Measurements from ENCODE around the gene SLX9. TPM values are rescaled to one million over a fixed set of nuclear protein-coding genes. Genes with fewer than 3 reads are reported as not detected.
"Not testable (repeated sequence)": the region's sequence is repeated elsewhere in the genome, so short reads cannot be mapped to it uniquely, and the experiment has no call there.

The SLX9 gene
- total RNA-seq, 1 donor from 2014 or later = 26.5 TPM

- no peak for DNase-seq (ENCODE audit: extremely low read depth, low read depth, low spot score)
Measured at GRCh38 chr21:44973598-44973997, 33.8 kb downstream of the SLX9 start.

DNA sequence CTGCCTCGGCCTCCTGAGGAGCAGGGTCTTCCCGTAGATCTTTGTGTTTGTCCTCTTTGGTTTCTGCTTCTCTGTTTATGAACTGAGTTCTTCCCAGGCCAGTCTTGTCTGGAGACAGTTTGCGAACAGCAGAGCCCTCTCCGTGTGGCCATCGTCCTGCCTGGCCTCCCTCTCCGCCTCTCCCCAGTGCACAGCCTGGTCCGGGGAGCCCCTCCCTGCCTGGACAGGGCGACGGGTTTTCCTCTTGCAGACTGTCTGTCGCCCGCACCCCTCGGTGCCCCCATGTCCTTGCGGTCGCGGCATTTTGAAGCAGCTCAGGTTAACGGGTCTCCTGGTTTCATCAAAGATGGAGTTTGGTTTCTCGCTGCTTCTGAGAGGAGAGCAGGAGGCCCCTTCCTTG lies 34.8 kb downstream of the SLX9 start:
- no peak for DNase-seq (ENCODE audit: extremely low read depth, low read depth, low spot score)

DNA sequence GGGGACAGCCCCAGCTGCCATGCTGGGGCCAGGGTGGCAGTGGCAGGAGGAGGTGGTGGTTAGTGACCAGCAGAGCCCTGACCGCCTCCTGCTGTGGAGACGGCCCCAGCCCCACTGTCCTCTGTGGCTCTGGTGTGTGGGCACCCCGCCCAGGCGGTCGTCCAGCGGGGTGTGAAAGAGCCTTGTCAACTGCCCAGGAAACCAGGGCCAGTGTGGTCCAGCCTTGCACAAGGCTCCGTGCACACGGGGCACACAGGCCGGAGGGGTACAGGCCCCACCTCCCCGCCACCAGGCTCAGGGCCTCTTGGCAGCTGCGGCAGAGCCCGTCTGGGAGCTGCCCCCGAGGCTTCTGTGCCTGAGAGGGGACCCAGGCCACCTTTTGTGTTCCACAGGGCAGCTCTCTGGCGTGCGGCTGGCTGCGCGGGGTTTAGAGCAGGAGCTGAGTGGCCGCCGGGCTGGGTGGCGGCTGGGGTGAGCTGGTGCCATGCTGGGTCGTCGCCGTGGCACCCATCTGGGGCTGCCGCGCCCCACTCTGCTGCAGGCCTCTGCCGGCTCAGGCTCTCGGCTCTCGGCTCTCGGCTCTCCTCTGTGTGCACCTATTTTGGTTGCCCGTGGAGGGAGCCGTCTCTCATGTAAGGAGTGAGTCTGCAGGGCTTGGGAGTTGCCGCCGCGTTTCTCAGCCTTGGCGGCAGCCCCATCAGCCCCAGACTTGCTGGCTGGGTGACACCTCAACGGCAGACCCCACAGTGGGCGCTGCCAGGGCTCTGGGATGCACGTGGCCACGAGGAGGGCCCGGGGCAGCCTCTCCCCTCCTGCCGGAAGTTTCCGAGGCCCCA lies 36.1 kb downstream of the SLX9 start:
- DNase-seq (ENCODE audit: extremely low read depth, low read depth, low spot score) = no peak

GRCh38 chr21:44976556-44977393 lies 36.9 kb downstream of the SLX9 start:
- DNase-seq (ENCODE audit: extremely low read depth, low read depth, low spot score) = not testable (repeated sequence)

DNA sequence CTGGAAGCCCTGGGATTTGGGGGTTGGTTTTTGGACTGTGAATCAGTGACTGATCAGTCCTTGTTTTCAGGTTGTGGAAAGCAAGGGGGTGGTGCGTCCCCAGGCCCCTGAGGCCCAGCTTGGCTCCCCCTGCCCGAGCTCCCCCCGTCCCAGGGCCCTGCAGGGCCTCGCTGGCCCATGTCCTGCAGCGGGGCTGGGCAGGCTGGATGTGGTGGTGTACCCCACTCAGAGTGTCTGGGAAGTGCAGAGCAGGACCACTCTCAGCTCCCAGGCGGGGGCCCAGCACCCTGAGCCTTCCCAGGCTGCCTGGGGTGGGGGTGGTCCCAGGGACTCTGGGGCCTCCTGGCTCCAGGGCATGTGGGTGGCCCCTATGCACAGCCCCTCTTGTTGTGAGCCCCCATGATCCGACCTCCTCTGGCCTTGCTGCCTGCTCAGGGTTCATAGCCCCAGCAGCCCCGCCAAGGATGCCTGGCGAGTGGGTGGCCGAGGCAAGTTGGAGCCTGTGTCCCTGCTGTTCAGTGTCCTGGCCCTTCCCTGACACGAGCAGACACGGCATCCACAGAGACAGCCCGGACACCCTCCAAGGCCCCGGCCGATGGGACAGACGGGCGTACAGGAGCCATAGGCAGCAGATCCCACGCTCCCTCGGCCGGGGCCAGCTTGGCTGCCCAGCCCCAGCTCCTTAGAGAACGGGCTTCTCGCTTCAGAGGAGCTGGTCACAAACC lies 37.9 kb downstream of the SLX9 start:
- DNase-seq (ENCODE audit: extremely low read depth, low read depth, low spot score) = no peak

DNA sequence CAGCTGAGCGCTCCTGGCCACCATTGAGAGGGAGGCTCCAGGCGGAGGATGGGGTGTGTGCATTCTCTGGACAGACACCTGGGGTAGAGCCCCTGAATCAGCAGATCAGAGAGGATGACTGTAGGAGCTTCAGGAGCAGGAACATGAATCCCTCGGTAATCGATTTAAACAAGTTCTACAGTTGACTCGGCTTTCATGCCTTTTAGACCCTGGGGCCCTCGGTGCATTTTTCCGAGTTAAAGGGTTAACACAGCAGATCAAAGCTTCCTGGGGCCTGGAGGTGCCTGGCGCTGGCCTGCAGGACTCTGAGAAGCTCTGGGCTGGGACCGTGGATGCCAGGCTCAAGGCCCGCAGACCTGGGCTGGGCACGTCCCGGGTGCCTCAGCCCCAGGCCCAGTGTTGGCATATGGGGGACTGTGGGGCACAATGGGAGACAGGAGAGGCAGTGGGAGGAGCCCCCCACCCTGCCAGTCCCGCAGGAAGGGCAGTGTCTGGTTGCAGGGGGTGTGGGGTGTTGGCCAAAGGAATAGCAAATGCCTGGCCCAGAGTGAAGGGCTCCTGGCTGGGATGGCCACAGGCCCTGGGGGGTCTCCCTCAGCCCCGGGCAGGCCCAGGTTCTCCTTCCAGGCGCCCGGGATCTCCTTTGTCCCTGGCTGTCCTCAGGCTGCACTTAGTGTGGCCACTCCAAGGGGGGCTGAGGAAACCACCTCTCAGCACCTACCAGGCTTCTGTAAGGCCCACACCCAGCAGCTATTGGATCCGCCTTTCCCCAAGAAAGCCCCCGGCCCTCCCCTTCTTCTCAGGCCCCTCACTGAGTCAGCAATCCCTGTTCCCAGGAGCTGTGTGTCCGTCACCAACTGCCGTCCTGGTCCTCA lies 40.1 kb downstream of the SLX9 start:
- DNase-seq (ENCODE audit: extremely low read depth, low read depth, low spot score) = no peak

DNA sequence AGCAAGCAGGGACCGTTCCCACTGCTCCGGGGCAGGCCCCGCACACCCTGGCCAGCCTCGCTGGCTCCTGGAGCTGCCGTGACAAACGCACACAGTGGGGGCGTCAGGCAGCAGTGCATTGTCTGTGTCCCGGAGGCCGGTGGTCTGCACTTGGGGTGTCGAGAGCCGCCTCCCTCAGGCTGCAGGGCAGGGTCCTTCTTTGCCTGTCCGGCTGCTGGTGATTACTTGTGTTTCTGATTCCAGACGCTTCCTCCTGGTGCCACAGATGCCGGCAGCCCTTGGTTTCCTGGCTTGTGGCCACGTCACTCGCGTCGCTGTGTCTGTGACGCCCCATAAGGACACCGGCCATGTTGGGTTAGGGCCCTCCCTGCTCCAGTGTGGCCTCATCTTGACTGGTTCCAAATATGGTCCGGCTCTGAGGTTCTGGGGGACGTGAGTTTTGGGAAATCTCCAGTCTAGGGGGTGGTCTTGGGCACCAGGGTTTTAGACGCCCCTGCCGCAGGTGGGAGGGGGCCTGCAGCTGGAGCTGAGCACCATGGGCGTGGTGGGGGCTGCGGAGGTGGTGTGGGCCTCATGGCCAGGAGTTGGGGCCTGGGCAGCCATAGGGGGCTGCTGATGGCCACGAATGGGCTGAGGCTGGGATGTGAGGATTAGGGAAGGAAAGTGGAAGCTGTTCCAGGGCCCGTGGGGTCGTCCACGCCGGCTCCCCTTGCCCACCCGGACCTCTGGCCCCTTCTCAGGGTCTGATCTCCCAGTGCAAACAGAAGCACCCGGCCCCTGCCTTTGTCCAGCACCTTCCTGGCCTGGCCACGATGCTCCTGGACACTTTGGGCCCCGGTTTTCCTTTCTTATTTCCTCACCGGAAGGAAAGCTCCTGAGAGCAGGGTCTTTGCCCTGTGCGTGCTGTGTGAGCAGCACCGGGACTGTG lies 41.0 kb downstream of the SLX9 start:
- DNase-seq (ENCODE audit: extremely low read depth, low read depth, low spot score) = no peak

- no peak for DNase-seq (ENCODE audit: extremely low read depth, low read depth, low spot score)
Measured at GRCh38 chr21:44982558-44983250, 42.9 kb downstream of the SLX9 start.

DNA sequence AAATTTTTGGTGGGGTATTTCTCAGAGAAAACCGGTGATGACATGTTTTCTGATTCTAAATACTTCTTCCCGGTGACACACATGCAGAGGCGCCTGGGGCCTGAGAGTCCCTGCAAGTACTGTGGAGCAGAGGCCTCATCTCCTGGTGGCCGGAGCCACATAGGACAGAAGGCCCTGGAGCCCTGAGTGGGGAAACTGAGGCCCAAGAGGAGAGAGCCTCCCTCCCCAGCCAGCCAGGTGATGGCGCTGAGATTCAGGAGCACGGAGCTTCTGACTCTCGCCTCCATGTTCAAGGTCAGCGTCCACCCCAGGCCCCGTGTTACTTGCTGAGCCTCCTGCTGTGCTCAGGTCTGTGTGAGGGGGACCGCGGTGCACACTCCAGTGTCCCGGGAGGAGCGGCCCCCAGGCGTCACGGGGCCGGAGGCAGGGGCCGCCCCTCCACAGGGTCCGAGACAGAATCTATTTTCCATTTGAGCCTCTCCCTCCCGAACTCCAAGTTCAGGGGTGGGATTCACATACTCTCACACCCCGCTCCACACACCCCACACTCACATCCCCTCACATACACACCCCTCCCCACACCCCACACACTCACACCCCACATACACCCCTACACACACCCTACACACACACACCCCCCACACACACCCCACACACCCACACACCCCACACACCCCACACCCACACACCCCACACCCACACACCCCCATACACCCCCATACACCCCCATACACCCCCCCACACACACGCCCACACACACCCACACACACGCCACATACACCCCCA lies 43.8 kb downstream of the SLX9 start:
- no peak for DNase-seq (ENCODE audit: extremely low read depth, low read depth, low spot score)

- no peak for DNase-seq (ENCODE audit: extremely low read depth, low read depth, low spot score)
Measured at GRCh38 chr21:44984428-44984791, 44.6 kb downstream of the SLX9 start.

- DNase-seq (ENCODE audit: extremely low read depth, low read depth, low spot score) = no peak
Measured at GRCh38 chr21:44984792-44985440, 45.1 kb downstream of the SLX9 start.

GRCh38 chr21:44985441-44986401 lies 45.9 kb downstream of the SLX9 start:
- no peak for DNase-seq (ENCODE audit: extremely low read depth, low read depth, low spot score)

DNA sequence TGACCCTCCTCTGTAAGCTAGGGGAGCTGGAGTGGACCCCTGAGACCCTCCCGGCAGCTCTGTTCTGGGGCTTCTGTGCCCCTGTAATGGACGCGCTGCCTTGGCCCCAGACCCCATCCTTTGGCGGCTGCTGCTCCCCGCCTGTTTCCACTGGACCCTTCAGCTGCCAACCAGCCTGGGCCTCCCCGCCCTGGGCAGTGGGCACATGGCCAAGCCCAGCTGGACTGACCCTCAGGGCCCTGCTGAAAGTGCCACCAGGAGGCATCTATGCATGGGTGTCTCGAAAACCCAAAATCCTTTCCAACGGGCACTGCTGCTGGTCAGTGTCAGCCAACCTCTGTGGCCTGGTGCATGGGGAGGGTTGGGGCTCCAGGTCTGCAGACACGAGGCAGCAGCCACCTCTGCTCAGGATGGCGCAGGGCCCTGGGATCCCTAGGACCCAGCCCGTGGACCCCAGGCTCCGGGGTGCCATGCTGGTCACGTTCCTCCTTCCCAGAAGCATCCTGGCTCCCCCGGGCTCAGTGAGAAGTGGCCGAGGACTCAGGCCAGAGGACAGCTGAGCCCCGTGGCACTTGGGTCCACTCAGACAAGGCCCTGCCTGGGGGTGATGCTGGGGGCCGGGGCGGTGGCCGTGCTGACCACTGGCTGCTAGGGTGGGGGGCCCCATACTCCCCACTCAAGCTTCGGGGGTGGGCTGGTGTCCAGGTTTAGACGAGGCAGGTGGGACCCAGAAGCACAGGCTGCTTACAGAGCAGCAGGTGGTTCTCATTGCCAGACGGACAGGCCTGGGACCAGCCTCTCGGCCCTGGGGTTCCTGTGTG lies 46.9 kb downstream of the SLX9 start:
- no peak for DNase-seq (ENCODE audit: extremely low read depth, low read depth, low spot score)

DNA sequence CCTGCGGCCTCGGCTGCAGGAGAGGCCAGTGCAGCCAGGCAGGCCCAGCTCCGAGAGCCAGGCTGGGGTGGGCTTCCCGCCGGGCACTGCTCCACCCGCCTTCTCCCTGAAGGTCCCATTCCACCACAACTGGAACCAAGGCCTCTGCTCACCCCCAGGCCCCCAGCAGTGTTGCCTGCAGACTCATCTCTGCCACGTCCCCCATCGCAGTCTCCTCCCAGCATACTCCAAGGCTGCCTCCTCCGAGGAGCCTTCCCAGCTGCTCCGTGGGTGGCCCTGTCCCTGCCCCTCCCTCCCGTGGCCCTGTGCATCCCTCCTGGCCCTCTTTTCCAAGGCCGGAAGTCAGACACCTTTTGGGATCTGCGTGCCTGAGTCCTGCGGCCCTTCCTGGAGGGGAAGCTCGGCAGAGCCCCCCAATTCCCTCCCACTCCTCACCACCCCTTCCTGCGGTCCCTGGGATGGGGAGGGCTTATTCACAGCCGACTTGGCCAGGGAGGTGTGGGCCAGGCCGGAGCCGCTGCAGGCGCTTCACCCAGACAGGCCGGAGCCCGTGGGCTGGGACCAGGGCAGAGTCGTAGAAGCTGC lies 47.6 kb downstream of the SLX9 start:
- no peak for DNase-seq (ENCODE audit: extremely low read depth, low read depth, low spot score)
